ENCODE measurements around the gene PARD6G.
A peak's percentile ranks its signal among the peaks of the same experiment; 100 is the strongest.

The PARD6G gene

GRCh38 chr18:80147418-80148325 is 99.6 kb downstream of the PARD6G start:
- Histone ChIP-seq H3K9me3 (ENCODE audit: control insufficient read depth, low read length) (no peaks in the 10 kb centered on the region), H3K4me3 (ENCODE audit: low read length) (peak overlapping the region; percentile 88), H3K9ac (ENCODE audit: low read length) (peak overlapping the region; percentile 83), H3K27me3 (replicated peaks; ENCODE audit: control insufficient read depth, insufficient read depth, low read length) (no peaks in the 10 kb centered on the region), H3K4me1 (ENCODE audit: control insufficient read depth, insufficient read depth, low read length) (peaks cover 18% of the 10 kb centered on the region), H3K36me3 (ENCODE audit: control insufficient read depth, insufficient read depth, low read length, severe bottlenecking) (no peaks in the 10 kb centered on the region)
- DNase-seq (ENCODE audit: low read depth), result peak; percentile 82

DNA sequence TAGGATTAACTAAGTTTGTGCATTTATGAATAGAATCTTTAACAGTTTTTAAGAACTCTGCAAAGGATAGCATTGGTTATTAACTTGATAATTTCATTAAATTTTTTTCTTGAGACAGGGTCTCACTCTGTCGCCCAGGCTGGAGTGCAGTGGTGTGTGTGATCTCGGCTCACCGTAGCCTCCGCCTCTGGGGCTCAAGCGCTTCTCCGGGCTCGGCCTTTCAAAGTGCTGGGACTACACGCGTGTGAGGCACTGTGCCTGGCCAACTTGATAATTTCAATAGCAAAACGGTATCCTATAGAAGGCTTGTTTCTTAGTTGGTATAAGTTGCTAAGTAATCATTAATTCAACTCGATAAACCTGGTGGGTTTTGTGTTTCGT is 100.3 kb downstream of the PARD6G start:
- Histone ChIP-seq H3K36me3 (ENCODE audit: control insufficient read depth, insufficient read depth, low read length, severe bottlenecking) (no peaks in the 10 kb centered on the region), H3K9ac (ENCODE audit: low read length) (peak overlapping the region; percentile 83), H3K27me3 (replicated peaks; ENCODE audit: control insufficient read depth, insufficient read depth, low read length) (no peaks in the 10 kb centered on the region), H3K9me3 (ENCODE audit: control insufficient read depth, low read length) (no peaks in the 10 kb centered on the region), H3K4me3 (ENCODE audit: low read length) (peak overlapping the region; percentile 88), H3K4me1 (ENCODE audit: control insufficient read depth, insufficient read depth, low read length) (peaks cover 18% of the 10 kb centered on the region)
- no peak for DNase-seq (ENCODE audit: low read depth)

- H3K27me3 ChIP-seq (replicated peaks; ENCODE audit: control insufficient read depth, insufficient read depth, low read length), result no peaks in the 10 kb centered on the region
- H3K36me3 ChIP-seq (ENCODE audit: control insufficient read depth, insufficient read depth, low read length, severe bottlenecking), result no peaks in the 10 kb centered on the region
- peak; percentile 27 for DNase-seq (ENCODE audit: low read depth)
- peaks cover 18% of the 10 kb centered on the region for H3K4me1 ChIP-seq (ENCODE audit: control insufficient read depth, insufficient read depth, low read length)
- H3K4me3 ChIP-seq (ENCODE audit: low read length), result no peak overlapping the region
- no peaks in the 10 kb centered on the region for H3K9me3 ChIP-seq (ENCODE audit: control insufficient read depth, low read length)
- H3K9ac ChIP-seq (ENCODE audit: low read length), result no peak overlapping the region
Measured at GRCh38 chr18:80145196-80145804, 102.0 kb downstream of the PARD6G start.

GRCh38 chr18:80143881-80144280 is 103.4 kb downstream of the PARD6G start:
- Histone ChIP-seq H3K36me3 (ENCODE audit: control insufficient read depth, insufficient read depth, low read length, severe bottlenecking) (peaks cover 11% of the 10 kb centered on the region), H3K4me3 (ENCODE audit: low read length) (no peak overlapping the region)

DNA sequence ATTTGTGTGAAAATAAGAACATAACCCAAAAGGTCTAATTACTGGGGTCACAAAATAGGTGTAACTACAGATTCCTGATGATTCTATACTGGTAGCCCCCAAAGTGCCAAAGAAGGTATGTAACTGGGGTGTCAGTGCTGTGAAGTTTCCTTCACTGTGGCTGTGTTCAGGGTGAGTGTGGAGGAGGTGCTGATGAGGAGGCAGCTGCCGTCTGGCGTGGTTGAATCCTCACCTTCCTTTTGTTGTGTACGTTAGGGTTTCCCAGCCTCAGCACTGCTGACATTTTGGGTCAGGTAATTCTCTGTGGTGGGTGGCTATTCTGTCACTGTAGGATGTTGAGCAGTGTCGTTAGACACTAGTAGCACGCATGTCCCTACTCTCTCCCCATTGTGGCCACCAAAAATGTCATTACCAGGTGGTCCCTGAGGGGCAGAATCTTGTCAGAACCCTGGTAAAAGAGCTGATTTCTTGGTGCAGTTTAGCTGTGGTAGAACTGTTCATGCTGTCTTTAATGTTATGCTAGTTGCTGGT is 106.8 kb downstream of the PARD6G start:
- H3K9ac ChIP-seq (ENCODE audit: low read length), result no peak overlapping the region
- H3K36me3 ChIP-seq (ENCODE audit: control insufficient read depth, insufficient read depth, low read length, severe bottlenecking), result peaks cover 45% of the 10 kb centered on the region
- H3K4me3 ChIP-seq (ENCODE audit: low read length), result no peak overlapping the region
- no peaks in the 10 kb centered on the region for H3K27me3 ChIP-seq (replicated peaks; ENCODE audit: control insufficient read depth, insufficient read depth, low read length)
- H3K4me1 ChIP-seq (ENCODE audit: control insufficient read depth, insufficient read depth, low read length), result peaks cover 9% of the 10 kb centered on the region
- no peak for DNase-seq (ENCODE audit: low read depth)
- no peaks in the 10 kb centered on the region for H3K9me3 ChIP-seq (ENCODE audit: control insufficient read depth, low read length)

More at GRCh38 chr18:80143881-80144280, 103.4 kb downstream of the PARD6G start:
- H3K4me1 ChIP-seq (ENCODE audit: control insufficient read depth, insufficient read depth, low read length), result peaks cover 15% of the 10 kb centered on the region
- peak; percentile 25 for DNase-seq (ENCODE audit: low read depth)
- no peak overlapping the region for H3K9ac ChIP-seq (ENCODE audit: low read length)
- no peaks in the 10 kb centered on the region for H3K9me3 ChIP-seq (ENCODE audit: control insufficient read depth, low read length)
- no peaks in the 10 kb centered on the region for H3K27me3 ChIP-seq (replicated peaks; ENCODE audit: control insufficient read depth, insufficient read depth, low read length)

- no peak for DNase-seq (ENCODE audit: low read depth)
- Histone ChIP-seq H3K9me3 (ENCODE audit: control insufficient read depth, low read length) (no peaks in the 10 kb centered on the region), H3K36me3 (ENCODE audit: control insufficient read depth, insufficient read depth, low read length, severe bottlenecking) (peaks cover 64% of the 10 kb centered on the region), H3K27me3 (replicated peaks; ENCODE audit: control insufficient read depth, insufficient read depth, low read length) (no peaks in the 10 kb centered on the region), H3K4me1 (ENCODE audit: control insufficient read depth, insufficient read depth, low read length) (no peaks in the 10 kb centered on the region), H3K9ac (ENCODE audit: low read length) (no peak overlapping the region), H3K4me3 (ENCODE audit: low read length) (no peak overlapping the region)
Measured at GRCh38 chr18:80137976-80138375, 109.3 kb downstream of the PARD6G start.

DNA sequence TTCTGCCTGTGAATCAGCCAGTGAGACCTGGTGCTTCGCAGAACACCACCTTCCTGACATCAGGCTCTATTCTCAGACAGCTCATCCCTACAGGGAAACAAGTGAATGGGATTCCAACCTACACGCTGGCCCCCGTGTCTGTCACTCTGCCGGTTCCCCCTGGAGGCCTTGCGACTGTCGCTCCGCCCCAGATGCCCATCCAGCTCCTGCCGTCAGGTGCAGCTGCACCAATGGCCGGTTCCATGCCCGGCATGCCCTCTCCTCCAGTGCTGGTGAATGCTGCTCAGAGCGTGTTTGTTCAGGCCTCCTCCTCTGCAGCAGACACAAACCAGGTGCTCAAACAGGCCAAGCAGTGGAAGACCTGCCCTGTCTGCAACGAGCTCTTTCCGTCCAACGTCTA is 110.2 kb downstream of the PARD6G start:
- Histone ChIP-seq H3K4me3 (ENCODE audit: low read length) (no peak overlapping the region), H3K4me1 (ENCODE audit: control insufficient read depth, insufficient read depth, low read length) (no peaks in the 10 kb centered on the region), H3K36me3 (ENCODE audit: control insufficient read depth, insufficient read depth, low read length, severe bottlenecking) (peaks cover 65% of the 10 kb centered on the region), H3K27me3 (replicated peaks; ENCODE audit: control insufficient read depth, insufficient read depth, low read length) (no peaks in the 10 kb centered on the region), H3K9ac (ENCODE audit: low read length) (no peak overlapping the region), H3K9me3 (ENCODE audit: control insufficient read depth, low read length) (no peaks in the 10 kb centered on the region)
- no peak for DNase-seq (ENCODE audit: low read depth)

DNA sequence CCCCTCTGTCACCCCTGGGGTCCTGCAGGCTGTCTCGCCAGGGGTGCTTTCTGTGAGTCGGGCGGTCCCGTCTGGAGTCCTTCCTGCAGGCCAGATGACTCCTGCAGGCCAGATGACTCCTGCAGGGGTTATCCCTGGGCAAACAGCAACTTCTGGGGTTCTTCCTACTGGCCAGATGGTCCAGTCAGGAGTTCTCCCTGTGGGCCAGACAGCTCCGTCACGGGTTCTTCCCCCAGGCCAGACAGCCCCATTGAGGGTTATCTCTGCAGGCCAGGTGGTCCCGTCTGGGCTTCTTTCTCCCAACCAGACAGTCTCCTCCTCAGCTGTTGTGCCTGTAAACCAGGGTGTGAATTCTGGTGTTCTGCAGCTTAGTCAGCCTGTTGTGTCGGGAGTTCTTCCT is 110.6 kb downstream of the PARD6G start:
- Histone ChIP-seq H3K27me3 (replicated peaks; ENCODE audit: control insufficient read depth, insufficient read depth, low read length) (no peaks in the 10 kb centered on the region), H3K4me3 (ENCODE audit: low read length) (no peak overlapping the region), H3K4me1 (ENCODE audit: control insufficient read depth, insufficient read depth, low read length) (no peaks in the 10 kb centered on the region), H3K36me3 (ENCODE audit: control insufficient read depth, insufficient read depth, low read length, severe bottlenecking) (peaks cover 65% of the 10 kb centered on the region), H3K9ac (ENCODE audit: low read length) (no peak overlapping the region), H3K9me3 (ENCODE audit: control insufficient read depth, low read length) (no peaks in the 10 kb centered on the region)
- no peak for DNase-seq (ENCODE audit: low read depth)

GRCh38 chr18:80135136-80135535 is 112.2 kb downstream of the PARD6G start:
- no peak overlapping the region for H3K9ac ChIP-seq (ENCODE audit: low read length)
- H3K4me1 ChIP-seq (ENCODE audit: control insufficient read depth, insufficient read depth, low read length), result no peaks in the 10 kb centered on the region
- no peak overlapping the region for H3K4me3 ChIP-seq (ENCODE audit: low read length)
- H3K27me3 ChIP-seq (replicated peaks; ENCODE audit: control insufficient read depth, insufficient read depth, low read length), result no peaks in the 10 kb centered on the region
- H3K36me3 ChIP-seq (ENCODE audit: control insufficient read depth, insufficient read depth, low read length, severe bottlenecking), result peaks cover 65% of the 10 kb centered on the region
- DNase-seq (ENCODE audit: low read depth), result no peak
- no peaks in the 10 kb centered on the region for H3K9me3 ChIP-seq (ENCODE audit: control insufficient read depth, low read length)

DNA sequence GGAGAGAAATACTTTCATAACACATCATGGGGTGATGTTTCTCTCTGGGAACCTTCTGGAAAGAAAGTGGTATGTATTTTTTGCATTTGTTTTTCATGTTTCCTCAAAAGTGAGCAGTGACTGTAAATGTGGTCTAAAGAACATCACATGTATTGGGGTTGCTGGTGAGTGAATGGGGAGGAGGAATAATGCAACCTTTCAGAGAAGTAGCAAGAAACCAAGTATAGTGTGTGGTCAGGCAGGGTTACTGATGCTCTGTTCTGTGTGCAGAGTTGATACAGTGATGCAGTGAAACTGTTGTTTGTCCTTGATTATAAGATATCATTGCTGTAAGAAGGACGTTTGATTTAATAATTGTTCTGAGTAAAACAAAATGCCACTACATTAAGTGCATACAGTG is 114.2 kb downstream of the PARD6G start:
- Histone ChIP-seq H3K4me3 (ENCODE audit: low read length) (no peak overlapping the region), H3K36me3 (ENCODE audit: control insufficient read depth, insufficient read depth, low read length, severe bottlenecking) (peaks cover 46% of the 10 kb centered on the region), H3K9me3 (ENCODE audit: control insufficient read depth, low read length) (no peaks in the 10 kb centered on the region)

DNA sequence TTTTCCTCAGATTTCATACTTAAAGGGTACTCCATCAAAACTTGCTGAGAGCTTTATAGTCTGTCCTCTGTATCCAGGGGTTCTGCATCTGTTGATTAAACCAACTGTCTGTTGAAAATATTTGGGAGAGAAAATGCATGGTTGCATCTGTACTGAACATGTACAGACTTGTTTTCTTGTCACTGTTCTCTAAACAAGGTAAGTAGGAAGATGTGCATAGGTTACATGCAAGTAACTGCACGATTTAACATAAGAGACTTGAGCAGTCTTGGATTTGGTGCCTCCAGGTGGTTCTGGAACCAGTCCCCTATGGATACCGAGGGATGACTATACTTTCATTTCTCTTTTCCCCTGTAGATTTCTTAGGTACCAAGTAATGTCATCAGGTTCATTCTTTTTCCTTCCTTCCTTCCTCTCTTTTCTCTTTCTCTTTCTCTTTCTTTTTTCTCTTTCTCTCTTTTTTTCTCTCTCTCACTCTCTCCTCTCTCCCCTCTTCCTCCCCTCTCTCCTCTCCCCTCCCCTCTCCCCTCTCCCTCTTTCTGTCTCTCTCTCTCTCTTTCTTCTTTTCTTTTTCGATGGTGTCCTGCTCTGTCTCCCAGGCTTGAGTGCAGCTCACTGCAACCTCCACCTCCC is 115.0 kb downstream of the PARD6G start:
- peaks cover 39% of the 10 kb centered on the region for H3K36me3 ChIP-seq (ENCODE audit: control insufficient read depth, insufficient read depth, low read length, severe bottlenecking)
- H3K9me3 ChIP-seq (ENCODE audit: control insufficient read depth, low read length), result no peaks in the 10 kb centered on the region
- DNase-seq (ENCODE audit: low read depth), result no peak
- H3K4me1 ChIP-seq (ENCODE audit: control insufficient read depth, insufficient read depth, low read length), result no peaks in the 10 kb centered on the region
- no peak overlapping the region for H3K9ac ChIP-seq (ENCODE audit: low read length)
- H3K27me3 ChIP-seq (replicated peaks; ENCODE audit: control insufficient read depth, insufficient read depth, low read length), result no peaks in the 10 kb centered on the region
- H3K4me3 ChIP-seq (ENCODE audit: low read length), result no peak overlapping the region

More for the DNA sequence above, 114.2 kb downstream of the PARD6G start:
- Histone ChIP-seq H3K9ac (ENCODE audit: low read length) (no peak overlapping the region), H3K27me3 (replicated peaks; ENCODE audit: control insufficient read depth, insufficient read depth, low read length) (no peaks in the 10 kb centered on the region), H3K4me1 (ENCODE audit: control insufficient read depth, insufficient read depth, low read length) (no peaks in the 10 kb centered on the region)
- no peak for DNase-seq (ENCODE audit: low read depth)
